ENCODE measurements around the gene SGCA.

DNA sequence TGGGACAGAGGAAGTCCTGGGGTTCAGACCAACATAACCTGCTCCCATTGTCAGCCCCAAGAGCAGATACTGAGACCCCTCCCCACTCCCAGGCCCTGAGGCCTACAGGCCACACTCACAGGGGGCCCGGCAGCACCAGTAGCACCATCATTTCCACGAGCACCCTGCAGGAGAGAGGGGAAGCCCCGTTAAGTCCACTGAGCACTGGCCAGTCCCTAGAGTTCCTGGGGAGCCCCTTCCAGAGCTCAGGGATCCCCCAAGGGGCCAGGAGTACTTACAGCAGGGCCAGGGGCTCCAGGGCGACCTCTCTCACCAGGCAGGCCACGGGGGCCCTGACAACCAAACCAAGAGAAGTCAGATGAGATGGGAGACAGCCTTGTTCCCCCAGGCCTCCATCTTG, 30.2 kb downstream of the SGCA start:
- TF ChIP-seq CTCF (conservative IDR thresholded peaks at IDR 0.05; ENCODE audit: low read depth in 2 of 2), result no peak
- TF ChIP-seq EZH2 (IDR thresholded peaks at IDR 0.05; ENCODE audit: low read depth, unreplicated experiment), result no peak

All from GM23338 (cell line).